HFF-Myc (cell line): ENCODE measurements around the gene THYN1.

ENCODE experiments used
- DNase-seq: peaks from one replicate; pipeline ENCODE4 v3.0.0-alpha.2; 2011; ENCODE audit warnings: low read depth; ENCODE audit errors: extremely low read depth
- H3K4me3 ChIP-seq: replicated peaks from 2 replicates; pipeline ENCODE4 v1.5.1; 2011; ENCODE audit warnings: low read depth, mild to moderate bottlenecking, control low read depth, low read length
- CTCF ChIP-seq: IDR thresholded peaks from 2 replicates; pipeline ENCODE4 v1.5.1; 2012; ENCODE audit warnings: mild to moderate bottlenecking, low read depth, low read length, control low read depth; ENCODE audit errors: missing control alignments

Gene THYN1

DNA sequence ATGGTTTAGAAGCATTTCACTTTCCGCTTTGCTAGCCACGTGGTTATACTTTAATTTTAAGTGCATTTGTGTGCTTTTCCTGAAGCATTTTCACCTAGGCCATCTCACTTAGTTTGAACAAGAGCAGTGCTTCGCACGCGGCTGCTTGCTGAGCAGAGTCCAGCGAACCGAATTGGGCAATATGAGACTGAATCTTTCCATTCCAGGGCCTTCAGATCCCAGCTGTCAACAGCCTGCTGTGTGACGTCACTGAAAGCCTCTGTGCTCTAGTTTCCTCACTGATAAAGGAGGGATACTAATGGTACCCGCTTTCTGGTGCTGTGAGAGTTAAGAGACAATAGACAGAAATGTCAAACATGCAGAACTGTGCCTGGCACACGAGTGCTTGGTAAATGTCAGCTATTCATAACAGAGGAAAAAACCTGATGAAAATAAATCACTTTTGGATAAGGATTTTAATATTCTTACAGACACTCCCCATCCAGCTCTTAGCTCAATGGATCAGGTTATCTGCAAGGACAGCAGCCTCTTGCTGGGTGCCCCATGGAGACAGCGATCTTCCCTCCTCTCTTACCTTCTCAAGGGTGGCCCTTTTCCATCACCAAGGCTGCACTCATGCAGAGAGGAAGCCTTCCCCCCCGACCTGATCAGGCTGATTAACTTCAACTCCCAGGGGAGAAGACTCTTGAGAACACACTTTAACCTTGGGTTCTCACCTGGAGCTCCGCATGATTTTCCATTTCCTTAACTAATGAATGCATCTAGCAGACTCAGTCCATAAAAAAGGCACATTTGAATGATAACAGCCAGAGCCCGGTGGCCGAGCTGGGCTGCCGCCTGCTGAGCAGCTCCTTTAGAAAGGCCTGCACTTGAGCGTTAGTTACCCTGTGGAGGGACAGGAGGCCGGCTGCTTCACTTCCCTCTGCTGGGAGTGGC is 19.5 kb upstream of the THYN1 start:
- TF ChIP-seq CTCF = no peak
- DNase-seq = no peak
- no peak overlapping the region for H3K4me3 ChIP-seq

- H3K4me3 ChIP-seq = no peak overlapping the region
- TF ChIP-seq CTCF = no peak
- no peak for DNase-seq
Observed at GRCh38 chr11:134271978-134272377, 18.8 kb upstream of the THYN1 start.

- DNase-seq = peak; percentile 6
- TF ChIP-seq CTCF = peak; percentile 29
Observed at GRCh38 chr11:134270250-134270714, 17.1 kb upstream of the THYN1 start.

DNA sequence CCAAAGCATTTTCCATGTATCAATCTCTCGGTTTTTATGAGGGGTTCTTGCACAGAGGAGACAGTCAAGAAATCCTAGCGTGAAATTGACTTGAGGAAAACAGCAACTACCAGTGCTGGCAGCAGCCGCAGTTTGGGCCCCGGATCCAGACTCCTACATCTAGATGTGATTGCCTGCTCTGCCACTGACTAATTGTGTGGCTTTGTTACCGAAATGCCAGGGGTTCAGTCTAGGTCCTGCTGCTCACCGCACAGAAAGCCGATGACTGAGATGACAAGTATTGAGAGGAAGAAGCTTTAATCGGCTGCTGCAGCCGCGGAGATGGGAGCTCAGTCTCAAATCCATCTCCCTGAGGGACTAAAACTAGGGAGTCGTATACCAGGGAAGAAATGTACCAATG is 14.8 kb upstream of the THYN1 start:
- no peak for DNase-seq
- no peak for TF ChIP-seq CTCF
- no peak overlapping the region for H3K4me3 ChIP-seq

More at GRCh38 chr11:134270250-134270714, 17.1 kb upstream of the THYN1 start:
- no peak overlapping the region for H3K4me3 ChIP-seq

- H3K4me3 ChIP-seq = no peak overlapping the region
- DNase-seq = no peak
- TF ChIP-seq CTCF = no peak
Observed at GRCh38 chr11:134267461-134267860, 14.3 kb upstream of the THYN1 start.

GRCh38 chr11:134266841-134267251 is 13.7 kb upstream of the THYN1 start:
- no peak for DNase-seq
- H3K4me3 ChIP-seq = no peak overlapping the region
- no peak for TF ChIP-seq CTCF
